HuH-7 (cell line): ENCODE data around the gene NDUFC1.

Experiments used
- DNase-seq: peaks from one replicate; pipeline ENCODE4 v3.0.0; 2011; ENCODE audit warnings: low spot score

NDUFC1 gene

DNA sequence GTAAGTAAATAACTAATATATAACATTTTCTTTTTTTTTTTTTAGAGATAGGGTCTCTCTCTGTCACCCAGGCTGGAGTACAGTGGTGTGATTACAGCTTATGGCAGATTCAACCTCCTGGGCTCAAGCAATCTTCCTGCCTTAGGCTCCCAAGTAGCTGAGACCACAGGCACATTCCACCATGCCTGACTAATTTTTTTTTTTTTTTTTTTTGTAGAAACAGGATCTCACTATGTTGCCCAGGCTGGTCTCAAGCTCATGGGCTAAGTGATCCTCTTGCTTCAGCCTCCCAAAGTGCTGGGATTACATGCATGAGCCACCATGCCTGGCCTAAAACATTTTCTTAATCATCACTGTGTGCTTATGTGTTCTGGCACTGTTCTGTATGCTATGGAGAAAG is 55.0 kb downstream of the NDUFC1 start:
- DNase-seq, result no peak

GRCh38 chr4:139246166-139246565 is 56.1 kb downstream of the NDUFC1 start:
- no peak for DNase-seq

- DNase-seq, result no peak
Measured at GRCh38 chr4:139245590-139245989, 56.7 kb downstream of the NDUFC1 start.

DNA sequence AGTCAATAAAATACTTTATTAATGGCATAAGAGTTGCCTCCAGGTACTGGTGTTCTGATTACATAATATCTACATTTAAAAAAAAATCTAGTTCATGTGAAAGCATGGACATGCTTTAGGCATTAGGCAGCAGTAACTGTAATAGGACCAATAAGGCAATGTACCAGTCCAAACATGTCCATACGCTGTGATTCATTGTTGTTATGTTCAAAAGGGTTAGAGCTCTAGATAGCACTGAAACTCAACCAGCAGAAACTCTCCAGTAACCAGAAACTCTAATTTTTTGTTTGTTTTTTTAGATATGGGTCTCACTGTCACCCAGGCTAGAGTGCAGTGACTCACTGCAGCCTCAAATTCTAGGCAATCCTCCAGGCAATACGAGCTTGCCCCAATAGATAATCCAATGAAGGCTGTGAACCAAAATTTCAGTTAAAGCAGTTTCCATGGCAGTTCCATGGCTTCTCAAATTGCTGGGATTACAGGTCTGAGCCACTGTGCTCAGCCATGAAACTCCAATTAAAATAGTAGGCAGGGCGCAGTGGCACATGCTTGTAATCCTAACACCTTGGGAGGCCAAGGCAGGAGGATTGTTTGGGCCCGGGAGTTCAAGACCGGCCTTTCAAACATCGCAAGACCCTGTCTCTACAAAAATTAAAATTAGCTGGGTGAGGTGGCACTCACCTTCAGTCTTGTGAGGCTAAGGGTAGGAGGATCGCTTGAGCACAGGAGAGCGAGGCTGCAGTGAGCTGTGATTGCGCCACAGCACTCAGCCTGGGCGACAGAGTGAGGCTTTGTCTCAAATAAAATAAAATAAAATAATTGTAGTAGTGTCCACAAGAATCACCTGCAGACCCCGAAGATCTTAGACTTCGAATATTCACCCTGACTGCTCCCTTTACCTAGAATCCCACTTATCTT is 58.6 kb downstream of the NDUFC1 start:
- DNase-seq, result no peak

- DNase-seq, result no peak
Measured at GRCh38 chr4:139242511-139243051, 59.7 kb downstream of the NDUFC1 start.

DNA sequence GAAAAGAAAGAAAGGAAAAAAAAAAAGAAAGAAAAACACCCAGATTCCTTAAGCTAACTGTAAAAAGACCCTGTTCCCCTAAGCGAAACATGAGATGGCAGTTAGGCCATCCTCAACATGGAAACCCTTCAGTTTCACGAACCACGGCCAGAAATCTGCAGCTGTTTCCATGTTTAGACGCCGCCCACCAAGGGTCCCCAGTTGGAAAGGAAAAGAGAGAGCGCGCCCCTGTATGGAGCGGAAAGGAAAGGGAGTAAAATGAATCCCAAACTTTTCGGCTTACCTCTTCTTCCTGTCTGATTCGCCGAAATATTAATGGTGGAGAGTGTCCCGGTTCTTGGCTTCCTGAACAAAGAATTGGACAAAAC is 60.5 kb downstream of the NDUFC1 start:
- DNase-seq, result no peak

DNA sequence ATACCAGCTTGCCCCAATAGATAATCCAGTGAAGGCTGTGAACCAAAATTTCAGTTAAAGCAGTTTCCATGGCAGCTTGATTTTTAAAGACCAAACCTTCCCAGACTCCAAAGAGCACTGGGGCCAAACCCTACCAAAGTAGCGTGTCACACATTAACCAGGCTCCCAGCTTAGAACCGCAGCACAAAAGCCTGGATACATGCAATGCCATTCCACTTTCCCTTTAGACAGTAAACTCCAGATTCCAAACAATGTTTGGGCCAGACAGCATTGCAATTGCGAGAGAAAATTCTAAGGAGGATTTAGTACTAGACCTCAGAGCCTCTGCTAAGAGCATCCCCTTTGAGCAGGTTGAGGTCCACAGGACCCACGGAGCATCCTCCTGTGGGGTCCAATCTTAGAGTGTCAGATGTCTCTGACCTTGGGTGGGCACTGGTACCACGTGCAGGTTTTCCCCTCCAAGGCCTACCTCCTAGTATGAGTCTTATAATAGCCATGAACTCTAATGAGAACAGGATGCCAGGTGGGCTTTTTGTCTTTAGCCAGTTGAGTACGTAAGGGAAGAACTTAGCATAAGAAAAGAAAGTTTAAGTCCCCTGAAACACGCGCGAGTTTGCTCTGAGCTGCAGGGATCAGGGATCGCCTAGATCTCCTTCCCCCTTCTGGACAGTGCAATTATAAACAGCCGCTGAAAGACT is 61.0 kb downstream of the NDUFC1 start:
- no peak for DNase-seq
